ENCODE data around the gene CHRNB2.

Gene CHRNB2

GRCh38 chr1:154550657-154551056, 16.9 kb upstream of the CHRNB2 start:
- no peak overlapping the region for H3K27ac ChIP-seq
- H3K4me3 ChIP-seq = no peak overlapping the region

DNA sequence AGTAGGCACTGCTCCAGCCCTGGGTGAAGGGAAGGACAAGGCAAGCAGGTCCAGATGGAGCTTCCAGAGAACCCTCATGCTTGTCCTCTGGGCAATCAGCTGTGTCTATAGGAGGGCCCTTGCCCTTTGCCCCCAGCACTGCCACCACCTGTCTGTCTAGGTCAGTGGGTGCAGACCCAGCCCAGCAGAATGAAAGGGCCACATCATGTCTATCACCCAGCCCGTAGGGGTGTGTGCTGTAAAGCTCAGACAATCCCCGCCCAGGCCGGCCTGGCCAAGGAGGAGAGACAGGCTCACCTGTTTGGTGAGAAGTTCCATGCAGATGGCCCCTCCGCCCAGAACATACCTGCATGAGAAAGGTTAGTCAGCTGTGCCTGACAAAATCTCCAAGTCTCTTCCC, 16.1 kb upstream of the CHRNB2 start:
- peak overlapping the region in 2 of 21 experiments; percentile 3 to 12 for H3K27ac ChIP-seq
- H3K4me3 ChIP-seq = no peak overlapping the region

DNA sequence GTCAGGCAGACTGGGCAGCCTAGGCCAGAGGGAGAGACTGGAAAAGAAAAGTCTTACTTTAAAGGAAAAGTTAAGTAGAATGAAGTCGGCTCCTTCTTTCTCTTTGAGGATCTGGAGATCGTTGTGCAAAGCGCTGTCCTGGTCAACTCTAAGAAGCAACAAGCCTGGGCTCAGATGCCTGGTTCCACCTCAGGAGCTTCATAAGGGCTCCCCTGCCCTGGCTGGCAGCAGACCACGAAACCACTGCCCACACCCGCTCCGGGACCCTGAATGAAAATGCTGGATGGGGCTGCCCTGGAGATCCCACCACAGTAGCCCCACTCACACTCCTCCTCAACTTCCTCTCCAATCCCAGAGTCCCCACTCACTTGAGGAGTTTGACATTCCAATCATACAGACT, 15.5 kb upstream of the CHRNB2 start:
- no peak overlapping the region for H3K27ac ChIP-seq
- no peak overlapping the region for H3K4me3 ChIP-seq

DNA sequence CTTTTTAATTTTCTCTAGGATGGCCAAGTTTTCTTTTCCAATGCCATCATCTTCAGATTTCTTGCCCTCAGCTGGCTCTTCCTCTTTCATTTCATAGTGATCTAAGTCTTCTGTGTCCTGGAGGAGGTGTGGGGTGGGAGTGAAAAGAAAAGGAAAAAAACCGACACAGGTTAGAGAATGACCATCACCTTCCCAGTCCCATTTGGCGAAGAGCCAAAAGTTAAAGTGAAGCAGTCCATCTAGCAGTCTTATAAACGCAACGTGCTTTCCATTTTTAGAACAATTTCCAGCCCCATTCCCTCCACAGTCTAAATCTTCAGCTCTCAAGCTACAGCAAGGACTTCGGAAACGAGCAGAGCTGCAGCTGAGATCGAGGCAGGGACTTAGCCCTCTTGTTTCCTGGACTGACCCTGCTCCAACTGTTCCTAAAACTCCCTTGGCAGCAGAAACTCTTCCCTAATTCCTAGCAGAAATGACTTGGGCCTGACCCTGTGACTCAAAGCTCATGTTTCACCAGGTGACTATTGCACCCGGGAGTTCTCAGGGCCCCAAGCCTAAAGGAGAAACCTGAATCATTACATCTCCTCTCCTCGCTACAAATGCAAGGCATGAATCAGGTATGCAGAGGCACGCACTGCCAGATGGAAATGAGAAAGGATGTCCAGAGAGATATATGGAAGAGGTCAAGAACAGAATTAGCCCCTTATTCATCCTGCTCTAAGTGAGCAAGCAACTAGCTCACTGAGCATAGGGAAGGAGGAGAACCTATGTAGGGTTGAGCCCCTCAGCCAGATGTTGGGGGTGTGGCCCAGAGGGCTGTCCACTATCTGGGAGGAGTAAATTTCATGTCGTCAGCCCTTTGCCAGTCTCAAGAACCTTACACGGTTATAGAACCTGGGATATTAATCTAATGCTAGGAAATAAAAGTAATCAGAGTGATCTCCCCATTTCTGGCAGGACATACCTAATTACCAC, 14.2 kb upstream of the CHRNB2 start:
- peak overlapping the region in 1 of 21 experiments; percentile 9 for H3K27ac ChIP-seq
- H3K4me3 ChIP-seq = no peak overlapping the region

- Histone ChIP-seq H3K27ac (peak overlapping the region in 13 of 21 experiments; percentile 1 to 95 (median 59)), H3K4me3 (peak overlapping the region in 4 of 7 experiments; percentile 79 to 96 (median 86))
Measured at GRCh38 chr1:154556422-154556821, 11.2 kb upstream of the CHRNB2 start.

DNA sequence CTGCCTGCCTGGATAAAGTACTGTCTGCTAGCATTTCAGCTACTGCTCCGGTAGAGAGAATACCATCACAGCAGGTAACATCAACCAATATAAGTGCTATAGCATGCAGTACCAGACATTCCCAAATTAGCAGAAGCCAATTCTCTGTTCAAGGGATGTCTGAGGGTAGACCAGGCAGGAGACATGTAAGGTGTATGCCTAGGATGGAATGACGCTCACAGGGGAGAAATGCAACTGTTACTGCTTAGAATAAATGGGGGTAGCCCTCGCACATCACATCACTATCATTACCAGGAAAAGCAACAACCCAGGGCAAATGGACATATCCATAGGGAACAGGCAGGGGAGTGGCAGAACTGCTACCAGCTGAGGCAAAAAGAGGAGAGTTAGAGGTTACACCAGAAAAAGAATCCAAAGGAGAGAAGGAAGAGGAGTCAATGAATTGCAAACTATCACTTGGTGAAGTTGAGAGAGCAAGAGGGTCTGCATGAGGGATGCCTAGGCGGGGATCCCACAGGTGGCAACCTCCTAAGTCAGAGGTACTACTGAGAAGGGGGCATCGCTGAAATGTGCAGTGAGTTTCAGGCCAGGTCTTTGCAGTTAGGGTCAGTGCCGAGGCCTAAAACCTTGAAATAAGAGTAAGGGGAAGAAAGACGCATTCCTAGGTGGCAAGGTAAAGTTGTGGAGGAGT, 10.2 kb upstream of the CHRNB2 start:
- Histone ChIP-seq H3K27ac (peak overlapping the region in 19 of 21 experiments; percentile 82 to 96 (median 93)), H3K4me3 (peak overlapping the region; percentile 52 to 96 (median 85))

GRCh38 chr1:154557939-154558719, 9.4 kb upstream of the CHRNB2 start, which contains the start of gene UBE2Q1:
Gene UBE2Q1, minus strand, starts transcription at chr1:154558662. Its CDS starts 109 bp downstream, at chr1:154558553.
- peak within 1 kb of the TSS; percentile 53 to 96 (median 85) for H3K4me3 ChIP-seq
- H3K27ac ChIP-seq = peak within 1 kb of the TSS; percentile 74 to 96 (median 93)

- H3K4me3 ChIP-seq = peak overlapping the region; percentile 43 to 96 (median 80)
- peak overlapping the region in 20 of 21 experiments; percentile 74 to 96 (median 92) for H3K27ac ChIP-seq
Measured at GRCh38 chr1:154558720-154559465, 8.7 kb upstream of the CHRNB2 start.

DNA sequence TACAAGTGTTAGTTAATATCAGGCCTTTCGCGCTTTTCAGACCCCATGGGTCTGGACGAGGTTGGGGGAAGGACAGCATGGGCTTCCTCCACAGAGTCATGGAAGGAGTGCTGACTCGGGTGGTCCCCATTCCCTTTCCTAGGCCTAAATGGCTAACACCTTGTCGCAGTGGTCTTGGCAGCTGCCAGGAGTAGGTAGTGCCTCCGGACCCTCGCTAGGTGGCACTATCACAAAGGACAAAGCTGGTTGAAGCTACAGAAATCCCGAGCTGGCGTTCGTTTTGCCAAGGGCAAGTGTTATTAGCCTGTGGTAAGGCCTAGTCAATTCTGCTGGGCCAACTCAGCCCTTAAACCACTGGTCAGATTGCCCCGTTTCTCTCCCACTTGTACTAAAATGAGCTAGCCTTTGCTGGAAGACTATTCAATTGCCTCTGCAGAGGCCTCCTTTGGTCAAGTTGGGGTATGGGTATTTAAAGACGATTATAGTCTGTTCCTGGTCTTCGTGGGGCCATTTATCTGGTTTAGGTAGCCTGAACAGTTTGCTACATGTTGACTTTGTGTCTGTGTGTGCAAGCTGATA, 8.0 kb upstream of the CHRNB2 start:
- Histone ChIP-seq H3K27ac (peak overlapping the region in 20 of 21 experiments; percentile 74 to 96 (median 92)), H3K4me3 (peak overlapping the region; percentile 43 to 96 (median 80))

DNA sequence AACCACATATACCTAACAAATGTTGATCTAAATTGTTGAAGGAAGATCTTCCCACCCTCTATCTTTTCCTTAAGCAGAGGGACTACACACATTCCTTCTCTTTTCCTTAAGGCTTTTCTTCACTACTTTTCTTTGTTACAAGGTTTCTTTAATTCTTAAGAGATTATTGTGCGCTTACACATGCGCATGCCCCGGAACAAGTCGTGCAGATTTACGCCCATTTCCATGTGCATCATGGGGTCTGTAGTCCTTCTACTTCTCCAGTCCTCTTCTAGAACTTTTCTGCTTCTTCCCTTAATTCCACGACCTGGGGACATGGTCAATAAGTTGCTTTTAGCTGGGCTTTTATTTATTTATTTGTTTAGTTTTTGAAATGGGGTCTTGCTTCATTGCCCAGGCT, 1.7 kb upstream of the CHRNB2 start:
- Histone ChIP-seq H3K4me3 (no peak overlapping the region), H3K27ac (no peak overlapping the region)

- H3K4me3 ChIP-seq = peak overlapping the region in 6 of 7 experiments; percentile 5 to 41 (median 14)
Measured at GRCh38 chr1:154568157-154568815, 708 bp downstream of the CHRNB2 start.

DNA sequence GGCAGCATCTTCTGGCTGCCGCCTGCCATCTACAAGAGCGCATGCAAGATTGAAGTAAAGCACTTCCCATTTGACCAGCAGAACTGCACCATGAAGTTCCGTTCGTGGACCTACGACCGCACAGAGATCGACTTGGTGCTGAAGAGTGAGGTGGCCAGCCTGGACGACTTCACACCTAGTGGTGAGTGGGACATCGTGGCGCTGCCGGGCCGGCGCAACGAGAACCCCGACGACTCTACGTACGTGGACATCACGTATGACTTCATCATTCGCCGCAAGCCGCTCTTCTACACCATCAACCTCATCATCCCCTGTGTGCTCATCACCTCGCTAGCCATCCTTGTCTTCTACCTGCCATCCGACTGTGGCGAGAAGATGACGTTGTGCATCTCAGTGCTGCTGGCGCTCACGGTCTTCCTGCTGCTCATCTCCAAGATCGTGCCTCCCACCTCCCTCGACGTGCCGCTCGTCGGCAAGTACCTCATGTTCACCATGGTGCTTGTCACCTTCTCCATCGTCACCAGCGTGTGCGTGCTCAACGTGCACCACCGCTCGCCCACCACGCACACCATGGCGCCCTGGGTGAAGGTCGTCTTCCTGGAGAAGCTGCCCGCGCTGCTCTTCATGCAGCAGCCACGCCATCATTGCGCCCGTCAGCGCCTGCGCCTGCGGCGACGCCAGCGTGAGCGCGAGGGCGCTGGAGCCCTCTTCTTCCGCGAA, 3.8 kb downstream of the CHRNB2 start:
- Histone ChIP-seq H3K27ac (no peak overlapping the region), H3K4me3 (no peak overlapping the region)

More at GRCh38 chr1:154568157-154568815, 708 bp downstream of the CHRNB2 start:
- H3K27ac ChIP-seq = no peak overlapping the region

GRCh38 chr1:154571964-154572288, 4.3 kb downstream of the CHRNB2 start:
- Histone ChIP-seq H3K4me3 (no peak overlapping the region), H3K27ac (no peak overlapping the region)

GRCh38 chr1:154572468-154573167, 5.0 kb downstream of the CHRNB2 start:
- H3K4me3 ChIP-seq = no peak overlapping the region
- H3K27ac ChIP-seq = no peak overlapping the region

DNA sequence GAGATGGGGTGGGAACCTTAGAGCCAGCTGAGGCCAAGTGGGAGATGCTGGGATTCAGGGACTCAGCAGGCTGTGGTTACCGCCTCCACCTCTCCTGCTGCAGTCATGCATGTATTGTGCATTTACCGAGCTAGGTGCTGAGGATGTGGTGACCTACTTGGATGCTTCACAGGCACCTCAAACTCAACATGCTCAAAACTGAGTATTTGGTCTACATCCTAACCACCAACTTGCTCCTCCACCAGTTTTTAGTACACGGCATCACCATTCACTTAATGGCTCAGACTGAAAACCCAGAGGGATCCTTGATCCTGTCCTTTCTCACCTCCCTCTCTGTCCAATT, 5.6 kb downstream of the CHRNB2 start:
- Histone ChIP-seq H3K27ac (no peak overlapping the region), H3K4me3 (no peak overlapping the region)

- Histone ChIP-seq H3K4me3 (no peak overlapping the region), H3K27ac (no peak overlapping the region)
Measured at GRCh38 chr1:154574716-154575115, 7.1 kb downstream of the CHRNB2 start.
